Tibial artery (tissue), 4 donors: ENCODE data around the gene CAPNS1.

ENCODE experiments used
- DNase-seq, 2 donors: peaks; one replicate each; pipeline ENCODE4 v3.0.0-alpha.2; 2019
- H3K27ac ChIP-seq, 2 donors: fragments of 200-600 bp; sonication (generic) in 1 of 2; 1 replicate in 1 of 2; 2 replicates in 1 of 2; pipeline ENCODE4 v1.5.1; 2018 to 2019; ENCODE audit warnings: mild to moderate bottlenecking in 1 of 2
- H3K27me3 ChIP-seq, 2 donors: fragments of 200-600 bp; sonication (generic) in 1 of 2; one replicate each; pipeline versions ENCODE4 v1.5.1 to v1.6.0; 2016 to 2019
- H3K36me3 ChIP-seq, 3 donors: fragments of 200-600 bp; sonication (generic) in 2 of 3; one replicate each; pipeline ENCODE4 v1.5.1; 2016 to 2019; ENCODE audit warnings: mild to moderate bottlenecking in 2 of 3
- H3K4me1 ChIP-seq, 4 donors: fragments of 200-600 bp; sonication (generic) in 2 of 4; 1 replicate in 3 of 4; 2 replicates in 1 of 4; pipeline ENCODE4 v1.5.1; 2016 to 2019
- H3K4me3 ChIP-seq, 2 donors: fragments of 200-600 bp; sonication (generic) in 1 of 2; 1 replicate in 1 of 2; 2 replicates in 1 of 2; pipeline ENCODE4 v1.5.1; 2018 to 2019; ENCODE audit warnings: mild to moderate bottlenecking in 2 of 2
- H3K9me3 ChIP-seq, 3 donors: fragments of 200-600 bp; sonication (generic) in 1 of 3; one replicate each; pipeline ENCODE4 v1.5.1; 2016 to 2019
- intact Hi-C: fragments of 100-400 bp; cut with DNase I; formaldehyde crosslinking; loops from one replicate; pipeline ENCODE4 v1.15.0; 2023; ENCODE audit warnings: low total_unique reads
- TF ChIP-seq, protein P1 (sequence below), 2 experiments: fragments of 200-600 bp in 1 of 2; fragments of 450-650 bp in 1 of 2; IDR thresholded peaks; one replicate each; pipeline ENCODE4 v1.5.1; 2017 to 2019; ENCODE audit warnings: antibody characterized with exemption in 2 of 2, mild to moderate bottlenecking in 1 of 2, moderate library complexity in 1 of 2

CAPNS1 gene

DNA sequence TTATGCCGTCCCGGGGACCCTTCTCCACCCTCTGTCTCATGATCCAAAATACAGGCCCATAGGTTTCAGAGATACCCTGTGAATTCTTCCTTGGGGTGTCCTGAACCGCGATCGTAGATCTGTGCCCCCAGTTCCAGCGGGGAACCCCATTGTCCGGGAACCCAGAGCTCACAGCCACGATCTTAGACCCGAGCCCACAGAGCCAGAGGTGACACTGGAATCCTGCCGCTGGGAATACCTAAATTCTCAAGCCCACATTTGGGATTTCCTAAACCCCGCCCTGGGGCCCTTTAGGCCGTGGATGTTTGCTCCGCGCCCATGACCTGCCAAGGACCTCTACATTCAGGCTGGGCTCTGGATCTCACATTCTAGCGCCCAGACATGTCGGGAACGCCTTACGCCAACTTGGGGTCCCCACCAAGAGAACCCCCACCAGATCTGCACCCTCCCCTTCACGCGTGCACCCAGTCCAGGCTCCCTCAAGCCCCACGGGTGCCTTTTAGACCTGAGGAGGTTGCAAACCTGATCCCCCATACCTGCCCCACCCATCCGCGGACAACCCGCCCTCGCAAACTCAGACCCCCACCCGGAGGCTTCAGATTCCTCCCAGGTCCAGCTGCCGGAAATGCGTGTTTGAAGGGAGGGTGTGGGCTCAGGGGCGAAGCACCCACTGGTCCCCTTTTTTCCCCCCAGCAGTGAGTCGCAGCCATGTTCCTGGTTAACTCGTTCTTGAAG is 605 bp downstream of the CAPNS1 start:
- TF ChIP-seq, protein P1, sequence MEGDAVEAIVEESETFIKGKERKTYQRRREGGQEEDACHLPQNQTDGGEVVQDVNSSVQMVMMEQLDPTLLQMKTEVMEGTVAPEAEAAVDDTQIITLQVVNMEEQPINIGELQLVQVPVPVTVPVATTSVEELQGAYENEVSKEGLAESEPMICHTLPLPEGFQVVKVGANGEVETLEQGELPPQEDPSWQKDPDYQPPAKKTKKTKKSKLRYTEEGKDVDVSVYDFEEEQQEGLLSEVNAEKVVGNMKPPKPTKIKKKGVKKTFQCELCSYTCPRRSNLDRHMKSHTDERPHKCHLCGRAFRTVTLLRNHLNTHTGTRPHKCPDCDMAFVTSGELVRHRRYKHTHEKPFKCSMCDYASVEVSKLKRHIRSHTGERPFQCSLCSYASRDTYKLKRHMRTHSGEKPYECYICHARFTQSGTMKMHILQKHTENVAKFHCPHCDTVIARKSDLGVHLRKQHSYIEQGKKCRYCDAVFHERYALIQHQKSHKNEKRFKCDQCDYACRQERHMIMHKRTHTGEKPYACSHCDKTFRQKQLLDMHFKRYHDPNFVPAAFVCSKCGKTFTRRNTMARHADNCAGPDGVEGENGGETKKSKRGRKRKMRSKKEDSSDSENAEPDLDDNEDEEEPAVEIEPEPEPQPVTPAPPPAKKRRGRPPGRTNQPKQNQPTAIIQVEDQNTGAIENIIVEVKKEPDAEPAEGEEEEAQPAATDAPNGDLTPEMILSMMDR (IDR thresholded peaks at IDR 0.05), result no peak
- peaks cover 0 to 35% (median 30%) of the 10 kb centered on the region in 4 donors for H3K4me1 ChIP-seq
- DNase-seq, result peak; percentile 41 to 76

DNA sequence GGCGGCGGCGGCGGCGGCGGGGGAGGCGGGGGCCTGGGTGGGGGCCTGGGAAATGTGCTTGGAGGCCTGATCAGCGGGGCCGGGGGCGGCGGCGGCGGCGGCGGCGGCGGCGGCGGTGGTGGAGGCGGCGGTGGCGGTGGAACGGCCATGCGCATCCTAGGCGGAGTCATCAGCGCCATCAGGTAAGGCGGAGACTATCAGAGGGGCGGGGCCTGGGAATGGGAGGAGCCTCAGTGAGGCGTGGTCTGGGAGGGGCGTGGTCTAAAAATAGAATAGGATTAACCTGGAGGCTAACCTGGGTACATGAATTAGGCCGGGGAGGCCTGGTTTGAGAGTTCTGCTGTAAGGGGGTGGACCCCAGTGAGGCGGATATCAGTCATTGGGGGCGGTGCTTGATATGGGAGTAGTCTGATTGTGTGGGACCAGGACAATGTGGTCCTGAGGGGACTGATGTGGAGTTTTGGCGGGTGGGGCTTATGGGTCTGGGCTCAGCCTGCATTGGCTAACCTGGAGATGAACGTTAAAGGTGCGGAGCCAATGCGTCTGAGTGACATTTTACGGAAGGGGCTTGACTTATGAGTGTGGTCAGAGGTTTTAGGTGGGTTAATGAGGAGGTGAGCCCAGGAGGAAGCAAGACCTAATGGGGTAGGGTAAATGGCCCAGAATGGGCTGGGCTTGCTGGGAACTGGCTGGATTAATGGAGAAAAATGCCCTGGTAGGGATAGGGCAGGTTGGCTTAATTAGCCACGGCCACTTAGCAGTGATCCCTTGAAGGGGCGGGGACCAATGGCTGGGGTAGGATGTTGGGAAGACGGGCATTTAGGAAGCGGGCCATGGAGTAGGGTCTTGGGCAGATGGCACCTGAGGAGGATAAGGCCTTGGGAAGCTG is 1.4 kb downstream of the CAPNS1 start:
- Histone ChIP-seq H3K9me3 (no peaks in the 10 kb centered on the region), H3K27me3 (no peaks in the 10 kb centered on the region), H3K27ac (peak overlapping the region; percentile 99 to 100), H3K4me3 (peak overlapping the region; percentile 94 to 95), H3K4me1 (peaks cover 0 to 30% (median 25%) of the 10 kb centered on the region in 4 donors), H3K36me3 (peaks cover 36 to 45% (median 42%) of the 10 kb centered on the region in 3 donors)
- intact Hi-C loops, result no loop called here
- peak; percentile 87 to 94 for DNase-seq
- TF ChIP-seq, protein P1 (IDR thresholded peaks at IDR 0.05), result no peak

More for the DNA sequence above, 605 bp downstream of the CAPNS1 start:
- Histone ChIP-seq H3K36me3 (peaks cover 28 to 37% (median 34%) of the 10 kb centered on the region in 3 donors), H3K27ac (peak overlapping the region; percentile 99 to 100), H3K9me3 (no peaks in the 10 kb centered on the region), H3K4me3 (peak overlapping the region; percentile 94 to 95), H3K27me3 (no peaks in the 10 kb centered on the region)
- intact Hi-C loops, result no loop called here

DNA sequence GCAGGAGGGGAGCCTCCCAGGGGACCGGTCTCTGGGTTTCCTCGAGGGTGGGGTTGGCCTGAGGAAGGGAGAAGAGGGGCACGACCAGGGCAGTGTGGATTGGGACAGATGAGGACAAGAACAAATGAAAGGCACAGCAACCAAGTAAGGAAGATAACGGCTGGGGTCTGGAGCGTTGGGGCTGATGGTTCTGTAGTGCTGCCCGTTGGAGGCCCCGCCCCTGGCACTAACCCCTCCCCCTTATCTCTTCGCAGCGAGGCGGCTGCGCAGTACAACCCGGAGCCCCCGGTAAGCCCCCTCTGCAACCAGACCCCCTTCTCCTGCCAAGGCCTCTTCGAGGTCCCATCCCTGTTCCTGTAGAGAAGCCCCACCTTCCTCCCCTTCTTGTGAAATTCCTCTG is 2.2 kb downstream of the CAPNS1 start:
- Histone ChIP-seq H3K27me3 (no peaks in the 10 kb centered on the region), H3K4me1 (peaks cover 0 to 22% (median 17%) of the 10 kb centered on the region in 4 donors), H3K36me3 (peaks cover 44 to 52% (median 49%) of the 10 kb centered on the region in 3 donors), H3K4me3 (no peak overlapping the region), H3K27ac (peak overlapping the region; percentile 99 to 100), H3K9me3 (no peaks in the 10 kb centered on the region)
- intact Hi-C loops, result no loop called here
- TF ChIP-seq, protein P1 (IDR thresholded peaks at IDR 0.05), result no peak
- DNase-seq, result no peak

DNA sequence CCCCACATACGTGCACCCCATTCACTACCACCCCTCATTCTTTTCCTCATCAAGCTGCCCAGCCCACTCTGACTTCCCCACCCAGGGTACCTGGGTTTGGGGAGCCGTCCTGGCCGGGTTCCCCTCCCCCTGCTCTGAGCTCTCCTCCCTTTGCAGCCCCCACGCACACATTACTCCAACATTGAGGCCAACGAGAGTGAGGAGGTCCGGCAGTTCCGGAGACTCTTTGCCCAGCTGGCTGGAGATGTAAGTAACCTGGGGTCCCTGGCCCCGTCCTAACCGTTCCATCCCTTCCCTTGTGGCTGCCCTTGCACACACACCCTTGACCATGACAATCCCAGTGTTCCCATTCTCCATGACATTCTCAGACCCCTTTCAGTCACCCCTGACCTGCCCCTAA is 2.6 kb downstream of the CAPNS1 start:
- DNase-seq, result no peak
- Histone ChIP-seq H3K9me3 (no peaks in the 10 kb centered on the region), H3K4me1 (peaks cover 0 to 17% (median 13%) of the 10 kb centered on the region in 4 donors), H3K4me3 (no peak overlapping the region), H3K27ac (peak overlapping the region; percentile 99 to 100), H3K36me3 (peaks cover 48 to 57% (median 54%) of the 10 kb centered on the region in 3 donors), H3K27me3 (no peaks in the 10 kb centered on the region)
- TF ChIP-seq, protein P1 (IDR thresholded peaks at IDR 0.05), result no peak
- intact Hi-C loops, result no loop called here

DNA sequence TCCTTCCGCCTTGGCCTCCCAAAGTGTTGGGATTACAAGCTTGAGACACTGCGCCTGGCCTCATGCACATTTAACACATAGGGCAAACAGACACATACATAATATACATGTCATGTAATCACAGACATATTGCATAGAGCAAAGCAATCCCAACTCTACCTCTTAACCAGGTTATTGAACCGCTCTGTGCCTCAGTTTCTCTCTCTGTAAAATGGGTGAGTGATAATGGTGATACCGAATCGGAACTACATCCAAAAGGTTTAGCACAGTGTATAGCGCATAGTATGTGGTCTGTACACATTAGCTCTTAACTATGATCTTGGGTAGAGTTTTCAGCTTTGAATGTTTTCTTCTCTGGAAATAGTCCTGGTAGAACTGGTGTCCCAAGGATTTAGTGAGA is 4.8 kb downstream of the CAPNS1 start:
- Histone ChIP-seq H3K4me3 (no peak overlapping the region), H3K36me3 (peaks cover 66 to 78% (median 67%) of the 10 kb centered on the region in 3 donors), H3K4me1 (peaks cover 0 to 10% (median 9%) of the 10 kb centered on the region in 4 donors), H3K27ac (no peak overlapping the region), H3K27me3 (no peaks in the 10 kb centered on the region), H3K9me3 (no peaks in the 10 kb centered on the region)
- intact Hi-C loops, result no loop called here
- no peak for DNase-seq
- TF ChIP-seq, protein P1 (IDR thresholded peaks at IDR 0.05), result no peak
